Keratinocyte (primary cell): ENCODE measurements around the gene LDLRAD4. TPM values are rescaled to one million over a fixed set of nuclear protein-coding genes. Genes with fewer than 3 reads are reported as not detected.

Experiments
- DNase-seq: peaks from one replicate; pipeline ENCODE4 v3.0.0-alpha.2; 2011; ENCODE audit warnings: low read depth, missing footprints, low spot score
- FAIRE-seq: peaks from 2 replicates; lab custom pipeline; 2011; peaks lifted over from hg19 to GRCh38; lab: Jason Lieb, UNC
- H2AFZ ChIP-seq: 2 replicates; pipeline ENCODE4 v1.6.0; 2012; ENCODE audit warnings: low read length, control low read depth, inconsistent platforms; ENCODE audit not compliant: control insufficient read depth
- H3K27ac ChIP-seq: 2 replicates; pipeline ENCODE4 v1.5.1; 2011; ENCODE audit warnings: low read length; ENCODE audit not compliant: control insufficient read depth, insufficient read depth
- H3K27me3 ChIP-seq: 3 replicates; pipeline ENCODE4 v1.6.0; 2011; ENCODE audit warnings: low read length; ENCODE audit not compliant: control insufficient read depth, insufficient read depth; ENCODE audit errors: extremely low read depth
- H3K36me3 ChIP-seq, 2 experiments: 2 replicates in 1 of 2; 3 replicates in 1 of 2; pipeline ENCODE4 v1.5.1; 2011; ENCODE audit warnings: low read length in 2 of 2, mild to moderate bottlenecking in 1 of 2; ENCODE audit not compliant: control insufficient read depth in 2 of 2, insufficient read depth in 2 of 2; ENCODE audit errors: extremely low read depth in 1 of 2
- H3K4me1 ChIP-seq: 3 replicates; pipeline ENCODE4 v1.5.1; 2011; ENCODE audit warnings: low read length; ENCODE audit not compliant: control insufficient read depth, insufficient read depth; ENCODE audit errors: extremely low read depth
- H3K4me2 ChIP-seq: 3 replicates; pipeline ENCODE4 v1.6.0; 2011; ENCODE audit warnings: low read depth, low read length; ENCODE audit not compliant: control insufficient read depth, insufficient read depth; ENCODE audit errors: extremely low read depth
- H3K4me3 ChIP-seq, 3 experiments: fragments of 200-600 bp in 1 of 3; sonication (generic) in 1 of 3; 2 replicates in 2 of 3; 3 replicates in 1 of 3; pipeline ENCODE4 v1.5.1; 2011 to 2016; ENCODE audit warnings: low read length in 3 of 3, mild to moderate bottlenecking in 3 of 3, control low read depth in 2 of 3, inconsistent platforms in 1 of 3, low read depth in 1 of 3, mixed read lengths in 1 of 3, mixed run types in 1 of 3, moderate library complexity in 1 of 3; ENCODE audit not compliant: control insufficient read depth in 2 of 3, insufficient read depth in 2 of 3; ENCODE audit errors: extremely low read depth in 1 of 3
- H3K79me2 ChIP-seq: 2 replicates; pipeline ENCODE4 v1.6.0; 2012; ENCODE audit warnings: low read length; ENCODE audit not compliant: control insufficient read depth, insufficient read depth
- H3K9ac ChIP-seq: 3 replicates; pipeline ENCODE4 v1.6.0; 2011; ENCODE audit warnings: low read length; ENCODE audit not compliant: control insufficient read depth, insufficient read depth; ENCODE audit errors: extremely low read depth
- H3K9me1 ChIP-seq: 3 replicates; pipeline ENCODE4 v1.6.0; 2011; ENCODE audit warnings: low read length; ENCODE audit not compliant: control insufficient read depth, insufficient read depth; ENCODE audit errors: extremely low read depth
- H3K9me3 ChIP-seq: 2 replicates; pipeline ENCODE4 v1.5.1; 2012; ENCODE audit warnings: low read depth, low read length; ENCODE audit not compliant: control insufficient read depth
- H4K20me1 ChIP-seq: 3 replicates; pipeline ENCODE4 v1.6.0; 2011; ENCODE audit warnings: low read length; ENCODE audit not compliant: control insufficient read depth, insufficient read depth; ENCODE audit errors: extremely low read depth
- EZH2 ChIP-seq: IDR thresholded peaks from one replicate; pipeline ENCODE4 v1.6.1; 2012; ENCODE audit warnings: inconsistent platforms, mild to moderate bottlenecking, low read length, moderate library complexity
- dilution Hi-C: fragments of 300-500 bp; cut with MboI; formaldehyde crosslinking; loops from one replicate; pipeline ENCODE4 v1.7.0; 2020; ENCODE audit warnings: low sequenced_read_pairs; ENCODE audit not compliant: extremely low pct_ligation_motif_present
- polyA plus RNA-seq, 5 experiments: library from polyadenylated mRNA; depleted of rRNA in 3 of 5; stranded (reverse) in 3 of 5; stranded (forward) in 1 of 5; unstranded in 1 of 5; fragments of >200 nt; gene quantifications; 1 replicate in 1 of 5; 2 replicates in 3 of 5; 3 replicates in 1 of 5; pipeline versions ENCODE4 v1.2.1 to v1.2.3, GENCODE V29; 2011 to 2012; ENCODE audit warnings: missing spikeins in 2 of 5, low read depth in 1 of 5, low replicate concordance in 1 of 5
- TF ChIP-seq, protein P1 (sequence below), 3 experiments: IDR thresholded peaks in 1 of 3; conservative IDR thresholded peaks in 1 of 3; optimal IDR thresholded peaks in 1 of 3; 2 replicates in 2 of 3; 3 replicates in 1 of 3; pipeline versions ENCODE3 to v1.5.1; 2011; ENCODE audit warnings: low read length in 3 of 3, mild to moderate bottlenecking in 3 of 3, moderate library complexity in 2 of 3, control low read depth in 1 of 3, inconsistent platforms in 1 of 3; ENCODE audit not compliant: insufficient read depth in 2 of 3; ENCODE audit errors: extremely low read depth in 1 of 3

Gene LDLRAD4
- polyA plus RNA-seq, 1 donor (not counting 4 experiments of a cell fraction or from before 2014, with no cell fraction given), result not detected

DNA sequence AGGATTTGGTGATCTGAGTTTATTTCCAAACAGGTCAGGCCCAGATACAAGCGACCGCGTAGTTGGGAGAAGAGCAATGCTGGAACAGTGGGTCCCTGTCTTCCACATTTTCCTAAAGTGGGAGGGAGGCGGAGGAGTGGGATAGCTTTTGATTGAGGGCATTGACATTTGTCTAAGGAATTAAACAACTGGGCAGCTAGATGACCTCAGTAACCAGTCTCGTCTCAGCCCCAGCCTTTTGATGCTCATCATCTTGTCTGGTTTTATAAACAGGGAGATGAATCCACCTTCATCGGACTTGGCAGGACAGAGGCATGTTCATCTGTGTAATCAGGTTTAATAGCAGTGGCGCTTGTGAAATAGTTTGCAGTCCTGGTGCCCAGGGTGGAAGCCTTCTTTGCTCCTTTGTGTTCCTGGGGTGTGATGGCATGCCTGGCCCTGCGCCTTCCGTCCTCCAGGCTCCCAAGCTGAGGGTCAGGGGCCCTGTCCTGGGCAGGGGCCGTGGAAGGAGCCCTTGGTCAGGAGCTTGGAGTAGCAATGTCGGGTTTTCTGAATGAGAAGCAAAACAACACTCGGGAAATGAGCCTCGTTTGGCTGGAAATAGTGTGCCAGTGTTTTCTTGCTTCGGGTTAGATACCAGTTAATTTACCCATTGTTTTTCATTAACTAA, 314.0 kb downstream of the LDLRAD4 start:
- no peak for DNase-seq
- FAIRE-seq, result no peak
- TF ChIP-seq, protein P1, sequence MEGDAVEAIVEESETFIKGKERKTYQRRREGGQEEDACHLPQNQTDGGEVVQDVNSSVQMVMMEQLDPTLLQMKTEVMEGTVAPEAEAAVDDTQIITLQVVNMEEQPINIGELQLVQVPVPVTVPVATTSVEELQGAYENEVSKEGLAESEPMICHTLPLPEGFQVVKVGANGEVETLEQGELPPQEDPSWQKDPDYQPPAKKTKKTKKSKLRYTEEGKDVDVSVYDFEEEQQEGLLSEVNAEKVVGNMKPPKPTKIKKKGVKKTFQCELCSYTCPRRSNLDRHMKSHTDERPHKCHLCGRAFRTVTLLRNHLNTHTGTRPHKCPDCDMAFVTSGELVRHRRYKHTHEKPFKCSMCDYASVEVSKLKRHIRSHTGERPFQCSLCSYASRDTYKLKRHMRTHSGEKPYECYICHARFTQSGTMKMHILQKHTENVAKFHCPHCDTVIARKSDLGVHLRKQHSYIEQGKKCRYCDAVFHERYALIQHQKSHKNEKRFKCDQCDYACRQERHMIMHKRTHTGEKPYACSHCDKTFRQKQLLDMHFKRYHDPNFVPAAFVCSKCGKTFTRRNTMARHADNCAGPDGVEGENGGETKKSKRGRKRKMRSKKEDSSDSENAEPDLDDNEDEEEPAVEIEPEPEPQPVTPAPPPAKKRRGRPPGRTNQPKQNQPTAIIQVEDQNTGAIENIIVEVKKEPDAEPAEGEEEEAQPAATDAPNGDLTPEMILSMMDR (optimal IDR thresholded peaks at IDR 0.05 in 1 of 3, IDR thresholded peaks at IDR 0.05 in 1 of 3, conservative IDR thresholded peaks at IDR 0.05 in 1 of 3; ENCODE audit: extremely low read depth in 1 of 3, insufficient read depth in 2 of 3, low read length in 3 of 3), result no peak
- no peak for TF ChIP-seq EZH2

DNA sequence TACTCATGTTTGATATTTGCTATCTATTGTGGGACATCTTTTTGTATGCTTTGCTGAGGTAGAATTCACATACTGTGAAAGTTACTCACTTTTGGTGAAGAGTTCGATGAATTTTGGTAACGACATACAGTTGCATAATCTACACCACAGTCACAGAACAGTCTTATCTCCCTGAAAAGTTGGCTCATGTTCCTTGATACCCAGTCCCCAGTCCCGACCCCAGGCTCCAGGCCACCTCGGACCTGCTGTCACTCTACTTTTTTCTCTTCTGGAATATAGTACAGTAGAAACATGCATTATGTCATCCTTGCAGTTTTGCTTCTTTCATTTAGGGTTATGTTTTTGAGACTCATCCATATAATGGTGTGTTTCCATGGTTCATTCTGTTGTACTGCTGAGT, 316.1 kb downstream of the LDLRAD4 start:
- Histone ChIP-seq H3K36me3 (no peaks in the 10 kb centered on the region), H4K20me1 (no peaks in the 10 kb centered on the region), H3K4me3 (no peak overlapping the region), H3K27ac (no peak overlapping the region), H3K4me2 (no peak overlapping the region), H3K27me3 (no peaks in the 10 kb centered on the region), H3K4me1 (no peaks in the 10 kb centered on the region), H3K79me2 (no peaks in the 10 kb centered on the region), H3K9me1 (no peaks in the 10 kb centered on the region), H3K9me3 (no peaks in the 10 kb centered on the region), H3K9ac (no peak overlapping the region), H2AFZ (no peak overlapping the region)
- dilution Hi-C loops, result no loop called here
- no peak for FAIRE-seq
- TF ChIP-seq EZH2, result no peak
- TF ChIP-seq, protein P1 (optimal IDR thresholded peaks at IDR 0.05 in 1 of 3, IDR thresholded peaks at IDR 0.05 in 1 of 3, conservative IDR thresholded peaks at IDR 0.05 in 1 of 3; ENCODE audit: extremely low read depth in 1 of 3, insufficient read depth in 2 of 3, low read length in 3 of 3), result no peak
- no peak for DNase-seq

More for the DNA sequence above, 314.0 kb downstream of the LDLRAD4 start:
- Histone ChIP-seq H3K36me3 (no peaks in the 10 kb centered on the region), H3K4me3 (no peak overlapping the region), H3K27me3 (no peaks in the 10 kb centered on the region), H3K9me1 (no peaks in the 10 kb centered on the region), H4K20me1 (no peaks in the 10 kb centered on the region), H2AFZ (no peak overlapping the region), H3K4me2 (no peak overlapping the region), H3K79me2 (no peaks in the 10 kb centered on the region), H3K4me1 (no peaks in the 10 kb centered on the region), H3K27ac (no peak overlapping the region), H3K9me3 (no peaks in the 10 kb centered on the region), H3K9ac (no peak overlapping the region)
- dilution Hi-C loops, result no loop called here
